Retinal pigment epithelial cell (primary cell): ENCODE results near the gene C17orf78.
"Not testable (repeated sequence)": the region's sequence is repeated elsewhere in the genome, so short reads cannot be mapped to it uniquely, and the experiment has no call there.

Source experiments
- DNase-seq: peaks from one replicate; pipeline ENCODE4 v3.0.0-alpha.2; 2010; ENCODE audit warnings: low read depth
- H3K4me3 ChIP-seq: 2 replicates; pipeline ENCODE4 v1.5.1; 2011; ENCODE audit warnings: mild to moderate bottlenecking, low read length, control low read depth, moderate library complexity
- TF ChIP-seq, protein P1 (sequence below): conservative IDR thresholded peaks from 2 replicates; pipeline ENCODE4 v1.5.1; 2011; ENCODE audit warnings: low read depth, low read length, control low read depth, inconsistent platforms

C17orf78 gene

DNA sequence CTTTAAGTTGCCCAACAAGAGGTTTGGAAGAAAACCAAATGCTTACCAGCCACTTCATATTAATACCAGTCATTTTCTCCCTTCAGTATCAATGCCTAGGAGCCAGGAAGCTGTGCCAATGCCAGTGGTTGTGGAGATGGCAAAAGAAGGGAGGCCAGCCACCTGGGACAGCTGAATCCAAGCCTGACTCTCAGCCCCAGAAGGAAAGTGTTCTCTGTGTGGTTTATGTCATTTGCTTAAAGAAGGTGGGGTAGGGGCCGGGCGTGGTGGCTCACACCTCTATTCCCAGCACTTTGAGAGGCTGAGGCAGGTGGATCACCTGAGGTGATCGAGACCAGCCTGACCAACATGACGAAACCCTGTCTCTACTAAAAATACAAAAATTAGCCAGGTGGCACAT is 13.4 kb downstream of the C17orf78 start:
- TF ChIP-seq, protein P1, sequence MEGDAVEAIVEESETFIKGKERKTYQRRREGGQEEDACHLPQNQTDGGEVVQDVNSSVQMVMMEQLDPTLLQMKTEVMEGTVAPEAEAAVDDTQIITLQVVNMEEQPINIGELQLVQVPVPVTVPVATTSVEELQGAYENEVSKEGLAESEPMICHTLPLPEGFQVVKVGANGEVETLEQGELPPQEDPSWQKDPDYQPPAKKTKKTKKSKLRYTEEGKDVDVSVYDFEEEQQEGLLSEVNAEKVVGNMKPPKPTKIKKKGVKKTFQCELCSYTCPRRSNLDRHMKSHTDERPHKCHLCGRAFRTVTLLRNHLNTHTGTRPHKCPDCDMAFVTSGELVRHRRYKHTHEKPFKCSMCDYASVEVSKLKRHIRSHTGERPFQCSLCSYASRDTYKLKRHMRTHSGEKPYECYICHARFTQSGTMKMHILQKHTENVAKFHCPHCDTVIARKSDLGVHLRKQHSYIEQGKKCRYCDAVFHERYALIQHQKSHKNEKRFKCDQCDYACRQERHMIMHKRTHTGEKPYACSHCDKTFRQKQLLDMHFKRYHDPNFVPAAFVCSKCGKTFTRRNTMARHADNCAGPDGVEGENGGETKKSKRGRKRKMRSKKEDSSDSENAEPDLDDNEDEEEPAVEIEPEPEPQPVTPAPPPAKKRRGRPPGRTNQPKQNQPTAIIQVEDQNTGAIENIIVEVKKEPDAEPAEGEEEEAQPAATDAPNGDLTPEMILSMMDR = no peak
- H3K4me3 ChIP-seq = no peak overlapping the region
- no peak for DNase-seq

DNA sequence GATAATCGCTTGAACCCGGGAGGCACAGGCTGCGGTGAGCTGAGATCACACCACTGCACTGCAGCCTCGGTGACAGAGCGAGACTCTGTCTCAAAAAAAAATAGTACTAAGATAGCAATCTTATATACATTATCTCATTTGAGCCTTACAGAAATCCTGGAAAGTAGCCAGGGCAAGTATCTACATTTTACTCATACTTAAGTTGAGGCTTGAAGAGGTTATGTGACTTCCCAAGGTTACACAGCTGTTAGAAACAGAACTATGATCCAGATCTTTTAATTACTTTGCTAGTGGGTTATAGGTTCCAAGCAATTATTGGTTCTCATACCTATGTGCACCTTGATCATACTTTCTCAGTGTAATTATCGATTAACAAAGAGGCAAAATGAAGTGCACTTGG is 15.4 kb downstream of the C17orf78 start:
- no peak for DNase-seq
- no peak overlapping the region for H3K4me3 ChIP-seq
- TF ChIP-seq, protein P1 = no peak

DNA sequence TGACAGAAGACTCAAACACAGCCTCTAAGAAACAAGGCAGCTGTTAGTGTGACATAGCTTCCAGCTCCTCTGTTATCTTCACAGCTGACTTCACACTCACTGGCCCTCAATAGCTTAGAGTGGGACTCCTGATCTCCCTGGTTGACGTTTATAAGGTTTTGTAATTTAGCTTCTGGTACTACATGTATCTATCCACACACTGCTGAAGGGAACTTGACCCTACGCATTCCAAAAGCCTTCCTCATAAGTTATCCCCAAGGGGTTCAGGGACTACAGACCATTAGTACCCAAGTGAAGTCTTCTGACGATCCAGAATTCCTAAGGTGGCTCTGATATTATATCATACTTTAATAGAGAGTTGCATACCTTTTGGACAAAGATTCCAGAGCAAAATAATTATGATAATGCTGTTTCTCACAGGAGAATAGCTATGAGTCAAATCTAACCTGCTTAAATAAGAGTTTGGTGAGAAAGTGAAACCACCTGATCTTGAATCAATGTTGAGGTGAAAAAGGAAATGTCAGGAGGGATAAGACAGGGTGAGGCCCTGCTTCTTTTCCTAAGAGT is 16.3 kb downstream of the C17orf78 start:
- peak; percentile 59 for DNase-seq
- TF ChIP-seq, protein P1 = no peak
- no peak overlapping the region for H3K4me3 ChIP-seq

DNA sequence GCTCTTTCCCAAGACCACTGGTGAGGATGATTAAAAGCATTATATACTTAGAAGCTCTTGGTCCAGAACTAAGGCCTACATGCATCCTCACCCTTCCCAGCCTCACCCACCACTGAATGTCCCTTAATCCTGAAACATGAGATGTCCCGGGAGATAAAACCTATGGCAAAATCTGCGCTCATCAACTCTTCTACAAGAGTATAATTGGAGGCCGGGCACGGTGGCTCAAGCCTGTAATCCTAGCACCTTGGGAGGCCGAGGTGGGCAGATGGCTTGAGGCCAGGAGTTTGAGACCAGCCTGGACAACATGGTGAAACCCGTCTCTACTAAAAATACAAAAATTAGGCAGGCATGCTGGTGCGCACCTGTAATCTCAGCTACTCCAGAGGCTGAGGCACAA is 17.6 kb downstream of the C17orf78 start:
- TF ChIP-seq, protein P1 = no peak
- H3K4me3 ChIP-seq = no peak overlapping the region
- no peak for DNase-seq

- TF ChIP-seq, protein P1 = no peak
- DNase-seq = no peak
- H3K4me3 ChIP-seq = no peak overlapping the region
These were observed 23.5 kb downstream of the C17orf78 start for GRCh38 chr17:37399265-37399803.

DNA sequence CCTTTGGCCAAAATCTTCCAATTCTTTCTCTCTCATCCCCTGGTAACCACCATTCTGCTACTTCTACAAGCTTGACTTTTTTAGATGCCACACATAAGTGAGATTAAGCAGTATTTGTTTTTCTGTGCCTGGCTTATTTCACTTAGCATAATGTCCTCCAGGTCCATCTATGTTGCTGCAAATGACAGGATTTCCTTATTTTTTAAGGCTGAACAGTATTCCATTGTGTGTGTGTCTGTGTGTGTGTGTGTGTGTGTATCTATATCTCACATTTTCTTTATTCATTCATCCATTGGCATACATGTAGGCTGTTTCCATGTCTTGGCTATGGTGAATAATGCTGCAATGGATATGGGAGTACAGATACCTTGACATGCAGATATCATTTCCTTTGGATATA is 24.7 kb downstream of the C17orf78 start:
- DNase-seq = no peak
- H3K4me3 ChIP-seq = no peak overlapping the region
- TF ChIP-seq, protein P1 = no peak

DNA sequence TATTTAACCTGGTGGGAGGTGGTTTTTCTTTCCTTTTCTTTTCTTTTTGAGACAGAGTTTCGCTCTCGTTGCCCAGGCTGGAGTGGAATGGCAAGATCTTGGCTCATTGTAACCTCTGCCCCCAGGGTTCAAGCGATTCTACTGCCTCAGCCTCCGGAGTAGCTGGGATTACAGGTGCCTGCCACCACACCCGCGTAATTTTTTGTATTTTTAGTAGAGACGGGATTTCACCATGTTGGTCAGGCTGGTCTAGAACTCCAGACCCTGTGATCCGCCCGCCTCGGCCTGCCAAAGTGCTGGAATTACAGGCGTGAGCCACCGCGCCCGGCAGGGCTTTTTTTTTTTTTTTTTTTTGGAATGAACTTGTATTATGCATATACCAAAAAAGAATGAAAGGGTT is 29.7 kb downstream of the C17orf78 start:
- peak overlapping the region; percentile 83 for H3K4me3 ChIP-seq
- DNase-seq = not testable (repeated sequence)
